ENCODE measurements around the gene KLHL8.

- no peak for TF ChIP-seq EZH2 (IDR thresholded peaks at IDR 0.05)
- TF ChIP-seq CTCF (IDR thresholded peaks at IDR 0.05 in 2 of 3, conservative IDR thresholded peaks at IDR 0.05 in 1 of 3; ENCODE audit: borderline replicate concordance in 1 of 3, insufficient read depth in 1 of 3, low read depth in 2 of 3, low read length in 2 of 3), result no peak
- no peak for TF ChIP-seq EZH2phosphoT487 (IDR thresholded peaks at IDR 0.05; ENCODE audit: borderline replicate concordance)
- no peak for TF ChIP-seq REST (IDR thresholded peaks at IDR 0.05; ENCODE audit: low read depth)
- TF ChIP-seq MAX (IDR thresholded peaks at IDR 0.05), result no peak
- TF ChIP-seq POLR2A (IDR thresholded peaks at IDR 0.05; ENCODE audit: borderline replicate concordance, extremely low read depth, insufficient read depth, insufficient read length), result no peak
- TF ChIP-seq JUND (IDR thresholded peaks at IDR 0.05), result no peak
- TF ChIP-seq YY1 (IDR thresholded peaks at IDR 0.05; ENCODE audit: extremely low read depth, insufficient replicate concordance, low read depth, low read length), result no peak
- TF ChIP-seq ZBTB33 (IDR thresholded peaks at IDR 0.05; ENCODE audit: extremely low read depth, insufficient replicate concordance, low read length), result no peak
- TF ChIP-seq POLR2AphosphoS5 (IDR thresholded peaks at IDR 0.05; ENCODE audit: low read depth, low read length), result no peak
- TF ChIP-seq SP1 (IDR thresholded peaks at IDR 0.05; ENCODE audit: low read depth), result no peak
- no peak for TF ChIP-seq ZFX (IDR thresholded peaks at IDR 0.05)
- no peak for TF ChIP-seq TCF7L2 (IDR thresholded peaks at IDR 0.05; ENCODE audit: borderline replicate concordance, extremely low read depth, insufficient read depth, insufficient read length)
- TF ChIP-seq SIN3A (IDR thresholded peaks at IDR 0.05; ENCODE audit: low read depth), result no peak
Observed at GRCh38 chr4:87116231-87116630, 104.2 kb downstream of the KLHL8 start.

Measured in HCT116 (cell line).